ENCODE results near the gene CMTM1.

GRCh38 chr16:66603537-66604375, 37.5 kb downstream of the CMTM1 start:
- TF ChIP-seq CTCF (IDR thresholded peaks at IDR 0.05; ENCODE audit: insufficient read depth, low read length, poor library complexity, severe bottlenecking) (no peak), EZH2phosphoT487 (conservative IDR thresholded peaks at IDR 0.05; ENCODE audit: low read length) (no peak)

Measured in SU-DHL-6 (cell line).